ENCODE measurements around the gene TNIK.

The TNIK gene

DNA sequence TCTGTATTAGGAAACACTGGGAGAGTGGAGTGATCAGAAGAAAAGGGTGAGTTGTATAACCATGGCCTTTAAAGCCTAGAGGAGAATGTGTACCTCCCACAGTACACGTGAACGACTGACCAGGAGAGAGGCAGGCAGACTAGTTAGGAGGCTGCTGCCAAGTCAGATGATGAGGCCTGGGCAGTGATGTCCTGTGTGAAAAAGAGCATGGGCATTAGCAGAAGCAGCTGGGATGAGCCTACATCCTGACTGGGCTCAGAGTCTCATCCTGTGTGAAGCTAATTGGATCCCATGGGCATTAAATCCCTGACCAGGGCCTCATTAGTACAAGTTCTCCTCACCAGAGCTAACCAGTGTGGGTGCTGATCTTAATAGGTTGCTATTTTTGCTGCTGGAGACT lies 344.5 kb downstream of the TNIK start:
- H3K4me3 ChIP-seq (ENCODE audit: low read length) = no peak overlapping the region

DNA sequence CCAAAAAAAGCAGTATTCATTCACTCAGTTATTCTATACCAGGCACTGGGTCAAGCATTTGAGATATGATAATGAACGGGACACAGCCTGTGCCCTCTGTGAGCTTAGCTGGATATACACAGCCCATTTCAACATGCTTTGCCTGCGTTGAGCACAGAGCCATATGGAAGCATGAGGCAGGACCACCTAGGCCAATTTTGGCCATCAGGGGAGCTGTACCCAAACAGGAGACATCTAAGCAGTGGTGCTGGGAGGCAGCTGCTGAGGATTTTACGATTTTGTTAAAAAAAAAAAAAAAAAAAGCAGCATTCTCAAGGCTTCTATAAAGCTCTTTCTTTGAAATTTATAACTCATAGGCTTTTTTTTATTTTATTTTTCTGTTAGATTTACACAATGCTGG lies 346.5 kb downstream of the TNIK start:
- H3K4me3 ChIP-seq (ENCODE audit: low read length) = no peak overlapping the region
- DNase-seq (ENCODE audit: low read depth) = no peak
- TF ChIP-seq, protein P1, sequence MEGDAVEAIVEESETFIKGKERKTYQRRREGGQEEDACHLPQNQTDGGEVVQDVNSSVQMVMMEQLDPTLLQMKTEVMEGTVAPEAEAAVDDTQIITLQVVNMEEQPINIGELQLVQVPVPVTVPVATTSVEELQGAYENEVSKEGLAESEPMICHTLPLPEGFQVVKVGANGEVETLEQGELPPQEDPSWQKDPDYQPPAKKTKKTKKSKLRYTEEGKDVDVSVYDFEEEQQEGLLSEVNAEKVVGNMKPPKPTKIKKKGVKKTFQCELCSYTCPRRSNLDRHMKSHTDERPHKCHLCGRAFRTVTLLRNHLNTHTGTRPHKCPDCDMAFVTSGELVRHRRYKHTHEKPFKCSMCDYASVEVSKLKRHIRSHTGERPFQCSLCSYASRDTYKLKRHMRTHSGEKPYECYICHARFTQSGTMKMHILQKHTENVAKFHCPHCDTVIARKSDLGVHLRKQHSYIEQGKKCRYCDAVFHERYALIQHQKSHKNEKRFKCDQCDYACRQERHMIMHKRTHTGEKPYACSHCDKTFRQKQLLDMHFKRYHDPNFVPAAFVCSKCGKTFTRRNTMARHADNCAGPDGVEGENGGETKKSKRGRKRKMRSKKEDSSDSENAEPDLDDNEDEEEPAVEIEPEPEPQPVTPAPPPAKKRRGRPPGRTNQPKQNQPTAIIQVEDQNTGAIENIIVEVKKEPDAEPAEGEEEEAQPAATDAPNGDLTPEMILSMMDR (conservative IDR thresholded peaks at IDR 0.05; ENCODE audit: low read length) = no peak

More for the DNA sequence above, 344.5 kb downstream of the TNIK start:
- TF ChIP-seq, protein P1 (conservative IDR thresholded peaks at IDR 0.05; ENCODE audit: low read length) = no peak
- peak; percentile 81 for DNase-seq (ENCODE audit: low read depth)

DNA sequence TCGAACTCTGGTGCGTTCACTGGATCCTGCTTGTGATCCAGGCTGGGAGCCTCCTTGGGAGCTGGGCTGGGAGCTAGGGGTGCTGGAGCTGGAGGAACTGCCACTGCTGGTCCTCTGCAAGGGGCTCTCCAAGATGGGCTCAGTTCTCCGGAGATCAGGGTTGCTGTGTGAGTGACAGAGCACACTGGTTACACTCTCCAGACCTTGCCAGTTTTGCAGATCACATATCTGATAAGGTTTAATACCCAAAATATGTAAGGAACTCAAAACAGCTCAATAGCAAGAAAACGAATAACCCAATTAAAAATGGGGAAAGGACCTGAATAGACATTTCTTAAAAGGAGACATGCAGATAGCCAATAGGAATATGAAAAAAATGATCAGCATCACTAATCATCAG lies 349.5 kb downstream of the TNIK start:
- H3K4me3 ChIP-seq (ENCODE audit: low read length) = no peak overlapping the region
- TF ChIP-seq, protein P1 (conservative IDR thresholded peaks at IDR 0.05; ENCODE audit: low read length) = no peak
- DNase-seq (ENCODE audit: low read depth) = no peak

DNA sequence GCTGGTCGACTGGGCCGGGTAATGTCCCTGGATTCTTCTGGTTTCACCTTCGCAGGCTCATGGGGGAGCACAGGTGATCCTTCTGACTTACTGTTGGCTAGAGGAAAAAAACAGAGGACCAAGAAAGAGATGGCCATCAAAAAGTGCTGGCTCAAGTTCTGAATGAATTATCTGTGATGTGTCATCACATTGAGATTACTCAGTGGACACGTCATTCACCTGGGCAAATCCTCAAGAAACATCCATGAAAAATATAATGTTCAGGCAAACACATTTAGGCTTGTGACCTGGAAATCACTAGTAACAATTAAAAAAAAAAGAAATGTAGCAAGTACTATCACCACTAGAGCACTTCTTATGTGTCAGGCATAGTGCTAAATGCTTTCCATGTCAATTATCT lies 352.1 kb downstream of the TNIK start:
- DNase-seq (ENCODE audit: low read depth) = peak; percentile 16

GRCh38 chr3:171103185-171103584 lies 357.0 kb downstream of the TNIK start:
- TF ChIP-seq, protein P1 (conservative IDR thresholded peaks at IDR 0.05; ENCODE audit: low read length) = no peak
- no peak overlapping the region for H3K4me3 ChIP-seq (ENCODE audit: low read length)
- no peak for DNase-seq (ENCODE audit: low read depth)

More for the DNA sequence above, 352.1 kb downstream of the TNIK start:
- TF ChIP-seq, protein P1 (conservative IDR thresholded peaks at IDR 0.05; ENCODE audit: low read length) = no peak
- H3K4me3 ChIP-seq (ENCODE audit: low read length) = no peak overlapping the region

DNA sequence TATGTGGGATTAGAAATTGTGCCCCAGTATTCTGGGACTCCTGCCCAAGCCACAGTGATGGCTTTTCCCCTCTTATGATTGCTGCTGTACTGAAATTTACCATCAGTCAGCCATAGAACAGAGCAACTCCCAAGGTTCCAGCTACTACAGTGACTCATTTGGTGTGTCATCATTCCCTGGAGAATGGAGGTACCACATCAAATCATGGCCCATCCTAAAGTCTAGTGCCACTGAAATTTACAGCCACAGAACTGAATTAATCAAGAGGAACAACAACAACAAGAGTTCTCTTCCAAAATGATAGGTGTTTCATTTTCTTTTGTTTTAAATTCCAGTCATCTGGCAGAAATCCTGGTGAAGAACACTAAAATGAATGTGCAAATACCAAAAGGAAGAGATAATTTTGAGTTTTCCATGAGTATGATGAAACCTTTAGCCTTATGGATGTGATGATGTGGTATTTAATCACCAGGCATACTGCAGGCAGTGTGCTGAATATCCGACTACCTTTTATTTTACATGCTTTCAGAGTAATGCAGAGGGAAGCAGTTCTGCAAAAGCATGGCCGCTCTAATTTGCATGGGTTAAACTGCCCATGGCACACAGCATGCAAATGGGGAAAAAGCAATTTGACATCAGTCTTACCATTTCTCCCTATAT lies 358.1 kb downstream of the TNIK start:
- peak; percentile 71 for DNase-seq (ENCODE audit: low read depth)
- TF ChIP-seq, protein P1 (conservative IDR thresholded peaks at IDR 0.05; ENCODE audit: low read length) = no peak
- H3K4me3 ChIP-seq (ENCODE audit: low read length) = no peak overlapping the region

- DNase-seq (ENCODE audit: low read depth) = peak; percentile 49
- TF ChIP-seq, protein P1 (conservative IDR thresholded peaks at IDR 0.05; ENCODE audit: low read length) = no peak
- H3K4me3 ChIP-seq (ENCODE audit: low read length) = no peak overlapping the region
Measured at GRCh38 chr3:171099911-171100310, 360.3 kb downstream of the TNIK start.
